Progenitor cell of endocrine pancreas (in vitro differentiated cells): ENCODE measurements around the gene GRIN2A. TPM values are rescaled to one million over a fixed set of nuclear protein-coding genes. Genes with fewer than 3 reads are reported as not detected.

Experiments used
- DNase-seq: peaks from one replicate; pipeline ENCODE4 v3.0.0; 2021; ENCODE audit warnings: low spot score; ENCODE audit not compliant: unreplicated experiment
- H3K27ac Mint-ChIP-seq: 2 replicates; pipeline ENCODE4 v1.8.0; 2021; ENCODE audit warnings: mild to moderate bottlenecking, moderate library complexity, mixed read lengths
- H3K27me3 Mint-ChIP-seq: 2 replicates; pipeline ENCODE4 v1.8.0; 2021; ENCODE audit warnings: mixed read lengths
- H3K36me3 Mint-ChIP-seq: 2 replicates; pipeline ENCODE4 v1.8.0; 2022; ENCODE audit warnings: mixed read lengths; ENCODE audit not compliant: insufficient read depth
- H3K4me1 Mint-ChIP-seq: 2 replicates; pipeline ENCODE4 v1.8.0; 2021; ENCODE audit warnings: low read depth, mixed read lengths
- H3K4me3 Mint-ChIP-seq: 2 replicates; pipeline ENCODE4 v1.8.0; 2021; ENCODE audit warnings: low read depth, mild to moderate bottlenecking, moderate library complexity, mixed read lengths
- H3K9me3 Mint-ChIP-seq: 2 replicates; pipeline ENCODE4 v1.8.0; 2021; ENCODE audit warnings: low read depth, mixed read lengths
- CTCF ChIP-seq: fragments of 200-600 bp; sonication (generic); IDR thresholded peaks from one replicate; pipeline ENCODE4 v1.5.0; 2021; ENCODE audit warnings: antibody characterized with exemption, mild to moderate bottlenecking; ENCODE audit not compliant: unreplicated experiment
- total RNA-seq: library from RNA; stranded (reverse); gene quantifications from 2 replicates; pipeline ENCODE4 v1.2.1, GENCODE V29; 2021

Gene GRIN2A
- total RNA-seq, 1 donor from 2014 or later, result 1.7 TPM

GRCh38 chr16:9921997-9922396 is 260.2 kb downstream of the GRIN2A start:
- Mint-ChIP-seq H3K27me3 (peaks cover 17% of the 10 kb centered on the region), H3K4me1 (no peaks in the 10 kb centered on the region), H3K9me3 (no peaks in the 10 kb centered on the region), H3K27ac (no peak overlapping the region), H3K4me3 (no peak overlapping the region), H3K36me3 (no peaks in the 10 kb centered on the region)
- no peak for DNase-seq
- TF ChIP-seq CTCF, result no peak

- DNase-seq, result no peak
- H3K4me1 Mint-ChIP-seq, result no peaks in the 10 kb centered on the region
- no peaks in the 10 kb centered on the region for H3K36me3 Mint-ChIP-seq
- peaks cover 18% of the 10 kb centered on the region for H3K27me3 Mint-ChIP-seq
- H3K27ac Mint-ChIP-seq, result no peak overlapping the region
- no peak for TF ChIP-seq CTCF
- no peaks in the 10 kb centered on the region for H3K9me3 Mint-ChIP-seq
- no peak overlapping the region for H3K4me3 Mint-ChIP-seq
Measured at GRCh38 chr16:9919460-9919859, 262.8 kb downstream of the GRIN2A start.

- Mint-ChIP-seq H3K9me3 (no peaks in the 10 kb centered on the region), H3K27ac (no peak overlapping the region), H3K36me3 (no peaks in the 10 kb centered on the region), H3K4me1 (no peaks in the 10 kb centered on the region), H3K4me3 (no peak overlapping the region), H3K27me3 (peaks cover 18% of the 10 kb centered on the region)
- DNase-seq, result no peak
- TF ChIP-seq CTCF, result no peak
Measured at GRCh38 chr16:9917691-9918090, 264.5 kb downstream of the GRIN2A start.

GRCh38 chr16:9913604-9914326 is 268.5 kb downstream of the GRIN2A start:
- no peaks in the 10 kb centered on the region for H3K4me1 Mint-ChIP-seq
- H3K4me3 Mint-ChIP-seq, result no peak overlapping the region
- DNase-seq, result no peak
- no peaks in the 10 kb centered on the region for H3K36me3 Mint-ChIP-seq
- no peak overlapping the region for H3K27ac Mint-ChIP-seq
- H3K9me3 Mint-ChIP-seq, result no peaks in the 10 kb centered on the region
- H3K27me3 Mint-ChIP-seq, result peaks cover 6% of the 10 kb centered on the region
- TF ChIP-seq CTCF, result no peak

GRCh38 chr16:9911989-9912388 is 270.2 kb downstream of the GRIN2A start:
- no peak overlapping the region for H3K27ac Mint-ChIP-seq
- no peak for TF ChIP-seq CTCF
- H3K9me3 Mint-ChIP-seq, result no peaks in the 10 kb centered on the region

More at GRCh38 chr16:9911989-9912388, 270.2 kb downstream of the GRIN2A start:
- no peaks in the 10 kb centered on the region for H3K36me3 Mint-ChIP-seq
- DNase-seq, result no peak
- H3K27me3 Mint-ChIP-seq, result peaks cover 4% of the 10 kb centered on the region
- no peaks in the 10 kb centered on the region for H3K4me1 Mint-ChIP-seq
- no peak overlapping the region for H3K4me3 Mint-ChIP-seq
